Measurements from ENCODE around the gene KRTDAP. TPM values are rescaled to one million over a fixed set of nuclear protein-coding genes. Genes with fewer than 3 reads are reported as not detected.

Gene KRTDAP
- total RNA-seq = not detected in 2 replicates

GRCh38 chr19:35490364-35490763 lies at the start of gene KRTDAP:
TSS of gene KRTDAP (minus strand) at chr19:35490464. CDS start at chr19:35490442, 22 bp downstream.

GRCh38 chr19:35533201-35533821 lies 43.0 kb upstream of the KRTDAP start, which contains the start of gene GAPDHS:
TSS of gene GAPDHS (plus strand) at chr19:35533456. CDS start at chr19:35533528, 72 bp downstream.

GRCh38 chr19:35528218-35529038 lies 38.2 kb upstream of the KRTDAP start, which contains the start of gene SBSN:
TSS of gene SBSN (minus strand) at chr19:35528311. CDS start at chr19:35528281, 30 bp downstream.

GRCh38 chr19:35513628-35514281 lies 23.5 kb upstream of the KRTDAP start, which contains the start of gene DMKN:
TSS of gene DMKN (minus strand) at chr19:35513649. CDS start at chr19:35513475, 174 bp downstream.

GRCh38 chr19:35447606-35448469 lies 42.4 kb downstream of the KRTDAP start, which contains the start of gene FFAR2:
TSS of gene FFAR2 (plus strand) at chr19:35448257. CDS start at chr19:35449715, 1,458 bp downstream.

Other genes with a start within 250 kb of the KRTDAP start
- gene LSR, start 241.5 kb downstream of the KRTDAP start, total RNA-seq = 0.34 and 3.5 TPM in 2 replicates
- 35.2 and 43.8 TPM in 2 replicates for gene USF2, start 221.5 kb downstream of the KRTDAP start, total RNA-seq
- 0.17 and 0.22 TPM in 2 replicates for gene HAMP, start 207.9 kb downstream of the KRTDAP start, total RNA-seq
- not detected in 2 replicates for gene MAG, start 198.3 kb downstream of the KRTDAP start, total RNA-seq
- gene CD22, start 161.3 kb downstream of the KRTDAP start, total RNA-seq = 0.11 and 0.26 TPM in 2 replicates
- gene FFAR1, start 142.6 kb downstream of the KRTDAP start, total RNA-seq = not detected in 2 replicates
- gene FFAR3, start 132.0 kb downstream of the KRTDAP start, total RNA-seq = not detected in 2 replicates
- not detected in 2 replicates for gene GPR42, start 119.4 kb downstream of the KRTDAP start, total RNA-seq
- gene FFAR2, start 42.2 kb downstream of the KRTDAP start, total RNA-seq = not detected in 2 replicates
- gene DMKN, start 23.2 kb upstream of the KRTDAP start, total RNA-seq = not detected in 2 replicates
- not detected in 2 replicates for gene SBSN, start 37.8 kb upstream of the KRTDAP start, total RNA-seq
- 0.09 TPM in 1 of 2 replicates, not detected in the other for gene GAPDHS, start 43.0 kb upstream of the KRTDAP start, total RNA-seq
- 48.7 and 50.9 TPM in 2 replicates for gene TMEM147, start 55.2 kb upstream of the KRTDAP start, total RNA-seq
- gene ATP4A, start 73.2 kb upstream of the KRTDAP start, total RNA-seq = not detected in 2 replicates
- not detected in 2 replicates for gene PMIS2, start 95.7 kb upstream of the KRTDAP start, total RNA-seq
- gene HAUS5, start 122.3 kb upstream of the KRTDAP start, total RNA-seq = 3.3 and 3.5 TPM in 2 replicates
- 26.0 and 28.3 TPM in 2 replicates for gene RBM42, start 138.6 kb upstream of the KRTDAP start, total RNA-seq
- gene ETV2, start 151.3 kb upstream of the KRTDAP start, total RNA-seq = 0.17 and 0.87 TPM in 2 replicates
- 292 and 462 TPM in 2 replicates for gene COX6B1, start 157.9 kb upstream of the KRTDAP start, total RNA-seq
- gene UPK1A, start 176.1 kb upstream of the KRTDAP start, total RNA-seq = not detected in 2 replicates
- not detected in 2 replicates for gene ZBTB32, start 214.1 kb upstream of the KRTDAP start, total RNA-seq
- gene KMT2B, start 227.5 kb upstream of the KRTDAP start, total RNA-seq = 4.2 and 4.3 TPM in 2 replicates

Data from dermis lymphatic vessel endothelial cell (primary cell).